ENCODE results near the gene TINCR.
A peak's percentile ranks its signal among the peaks of the same experiment; 100 is the strongest.

The TINCR gene

DNA sequence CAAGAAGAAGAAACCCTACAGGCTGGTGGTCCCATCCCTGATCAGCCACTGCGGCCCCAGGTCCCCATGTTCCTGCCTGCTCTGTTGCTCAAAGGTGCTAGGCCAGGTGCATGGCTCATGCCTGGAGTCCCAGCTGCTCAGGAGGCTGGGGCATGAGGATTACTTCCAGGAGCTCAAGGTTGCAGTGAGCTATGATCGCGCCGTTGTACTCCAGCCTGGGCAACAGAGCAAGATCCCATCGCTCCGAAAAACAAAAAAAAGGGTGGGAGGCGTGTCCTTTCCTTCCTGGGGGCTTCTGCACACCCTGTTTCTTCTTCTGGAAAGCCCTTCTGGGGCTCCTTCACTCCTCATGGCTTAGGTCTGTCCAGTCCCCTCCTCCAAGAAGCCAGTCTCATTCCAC, 11.9 kb upstream of the TINCR start:
- no peak for DNase-seq
- H3K4me3 ChIP-seq (ENCODE audit: low read length) = no peak overlapping the region
- H2AFZ ChIP-seq (ENCODE audit: low read length) = no peak overlapping the region
- no peak for TF ChIP-seq EZH2 (optimal IDR thresholded peaks at IDR 0.05; ENCODE audit: low read depth, low read length)
- no peak for TF ChIP-seq EZH2phosphoT487 (IDR thresholded peaks at IDR 0.05; ENCODE audit: low read length)
- TF ChIP-seq, protein P1, sequence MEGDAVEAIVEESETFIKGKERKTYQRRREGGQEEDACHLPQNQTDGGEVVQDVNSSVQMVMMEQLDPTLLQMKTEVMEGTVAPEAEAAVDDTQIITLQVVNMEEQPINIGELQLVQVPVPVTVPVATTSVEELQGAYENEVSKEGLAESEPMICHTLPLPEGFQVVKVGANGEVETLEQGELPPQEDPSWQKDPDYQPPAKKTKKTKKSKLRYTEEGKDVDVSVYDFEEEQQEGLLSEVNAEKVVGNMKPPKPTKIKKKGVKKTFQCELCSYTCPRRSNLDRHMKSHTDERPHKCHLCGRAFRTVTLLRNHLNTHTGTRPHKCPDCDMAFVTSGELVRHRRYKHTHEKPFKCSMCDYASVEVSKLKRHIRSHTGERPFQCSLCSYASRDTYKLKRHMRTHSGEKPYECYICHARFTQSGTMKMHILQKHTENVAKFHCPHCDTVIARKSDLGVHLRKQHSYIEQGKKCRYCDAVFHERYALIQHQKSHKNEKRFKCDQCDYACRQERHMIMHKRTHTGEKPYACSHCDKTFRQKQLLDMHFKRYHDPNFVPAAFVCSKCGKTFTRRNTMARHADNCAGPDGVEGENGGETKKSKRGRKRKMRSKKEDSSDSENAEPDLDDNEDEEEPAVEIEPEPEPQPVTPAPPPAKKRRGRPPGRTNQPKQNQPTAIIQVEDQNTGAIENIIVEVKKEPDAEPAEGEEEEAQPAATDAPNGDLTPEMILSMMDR (IDR thresholded peaks at IDR 0.05; ENCODE audit: low read length) = no peak
- H3K27me3 ChIP-seq (replicated peaks; ENCODE audit: insufficient read depth, low read length) = no peaks in the 10 kb centered on the region
- no peak overlapping the region for H3K4me2 ChIP-seq (ENCODE audit: low read depth, low read length)
- no peak overlapping the region for H3K27ac ChIP-seq (ENCODE audit: low read length)
- no peaks in the 10 kb centered on the region for H3K9me2 ChIP-seq (replicated peaks; ENCODE audit: insufficient read depth, low read length)
- H3K4me1 ChIP-seq (ENCODE audit: low read length) = no peaks in the 10 kb centered on the region
- H3K9me3 ChIP-seq (replicated peaks; ENCODE audit: insufficient read depth, low read length) = no peaks in the 10 kb centered on the region
- H3K9ac ChIP-seq (ENCODE audit: low read length) = no peak overlapping the region
- H3F3A ChIP-seq (ENCODE audit: insufficient read depth, low read length) = peaks cover 2% of the 10 kb centered on the region; the same call in 1 of the 2 replicates
- no peaks in the 10 kb centered on the region for H4K20me1 ChIP-seq (ENCODE audit: insufficient read depth, low read length)
- H3K79me2 ChIP-seq (ENCODE audit: low read length) = no peaks in the 10 kb centered on the region
- H3K36me3 ChIP-seq (replicated peaks; ENCODE audit: insufficient read depth, low read length) = no peaks in the 10 kb centered on the region

GRCh38 chr19:5579286-5579685, 11.5 kb upstream of the TINCR start:
- TF ChIP-seq EZH2 (optimal IDR thresholded peaks at IDR 0.05; ENCODE audit: low read depth, low read length) (no peak), EZH2phosphoT487 (IDR thresholded peaks at IDR 0.05; ENCODE audit: low read length) (no peak)
- TF ChIP-seq, protein P1 (IDR thresholded peaks at IDR 0.05; ENCODE audit: low read length) = no peak
- H3K9me3 ChIP-seq (replicated peaks; ENCODE audit: insufficient read depth, low read length) = no peaks in the 10 kb centered on the region
- no peaks in the 10 kb centered on the region for H3K79me2 ChIP-seq (ENCODE audit: low read length)
- H4K20me1 ChIP-seq (ENCODE audit: insufficient read depth, low read length) = no peaks in the 10 kb centered on the region
- no peaks in the 10 kb centered on the region for H3K4me1 ChIP-seq (ENCODE audit: low read length)
- no peak overlapping the region for H3K4me3 ChIP-seq (ENCODE audit: low read length)
- H3K36me3 ChIP-seq (replicated peaks; ENCODE audit: insufficient read depth, low read length) = no peaks in the 10 kb centered on the region
- no peak overlapping the region for H3K4me2 ChIP-seq (ENCODE audit: low read depth, low read length)
- peaks cover 2% of the 10 kb centered on the region; the same call in 1 of the 2 replicates for H3F3A ChIP-seq (ENCODE audit: insufficient read depth, low read length)
- no peaks in the 10 kb centered on the region for H3K9me2 ChIP-seq (replicated peaks; ENCODE audit: insufficient read depth, low read length)
- H2AFZ ChIP-seq (ENCODE audit: low read length) = no peak overlapping the region
- H3K9ac ChIP-seq (ENCODE audit: low read length) = no peak overlapping the region
- H3K27ac ChIP-seq (ENCODE audit: low read length) = no peak overlapping the region
- no peak for DNase-seq
- no peaks in the 10 kb centered on the region for H3K27me3 ChIP-seq (replicated peaks; ENCODE audit: insufficient read depth, low read length)

- Histone ChIP-seq H3K36me3 (replicated peaks; ENCODE audit: insufficient read depth, low read length) (no peaks in the 10 kb centered on the region), H3K9me3 (replicated peaks; ENCODE audit: insufficient read depth, low read length) (no peaks in the 10 kb centered on the region), H3F3A (ENCODE audit: insufficient read depth, low read length) (peaks cover 2% of the 10 kb centered on the region; the same call in 1 of the 2 replicates), H3K79me2 (ENCODE audit: low read length) (no peaks in the 10 kb centered on the region), H3K27me3 (replicated peaks; ENCODE audit: insufficient read depth, low read length) (no peaks in the 10 kb centered on the region), H3K4me3 (ENCODE audit: low read length) (no peak overlapping the region), H3K4me1 (ENCODE audit: low read length) (no peaks in the 10 kb centered on the region), H3K9ac (ENCODE audit: low read length) (no peak overlapping the region), H3K4me2 (ENCODE audit: low read depth, low read length) (no peak overlapping the region), H2AFZ (ENCODE audit: low read length) (no peak overlapping the region), H4K20me1 (ENCODE audit: insufficient read depth, low read length) (no peaks in the 10 kb centered on the region), H3K9me2 (replicated peaks; ENCODE audit: insufficient read depth, low read length) (no peaks in the 10 kb centered on the region), H3K27ac (ENCODE audit: low read length) (no peak overlapping the region)
- no peak for TF ChIP-seq EZH2phosphoT487 (IDR thresholded peaks at IDR 0.05; ENCODE audit: low read length)
- no peak for TF ChIP-seq EZH2 (optimal IDR thresholded peaks at IDR 0.05; ENCODE audit: low read depth, low read length)
- TF ChIP-seq, protein P1 (IDR thresholded peaks at IDR 0.05; ENCODE audit: low read length) = peak; percentile 99
- DNase-seq = peak; percentile 52
These were observed 10.5 kb upstream of the TINCR start for GRCh38 chr19:5578097-5578846.
